ENCODE data around the gene PPP1R17. TPM values are rescaled to one million over a fixed set of nuclear protein-coding genes. Genes with fewer than 3 reads are reported as not detected.

The PPP1R17 gene
- total RNA-seq, result not detected in 2 replicates

- no peak for DNase-seq (ENCODE audit: low read depth)
These were observed at the start of gene PPP1R17 for GRCh38 chr7:31687024-31687748. TSS of gene PPP1R17 (plus strand) at chr7:31687215. CDS start at chr7:31692442, 5,227 bp downstream.

- no peak for DNase-seq (ENCODE audit: low read depth)
These were observed 46.6 kb upstream of the PPP1R17 start for GRCh38 chr7:31640381-31640780.

GRCh38 chr7:31642681-31643115, 44.3 kb upstream of the PPP1R17 start:
- no peak for DNase-seq (ENCODE audit: low read depth)

GRCh38 chr7:31646942-31647341, 40.1 kb upstream of the PPP1R17 start:
- no peak for DNase-seq (ENCODE audit: low read depth)

- no peak for DNase-seq (ENCODE audit: low read depth)
These were observed 39.5 kb upstream of the PPP1R17 start for GRCh38 chr7:31647511-31647910.

GRCh38 chr7:31648288-31648687, 38.7 kb upstream of the PPP1R17 start:
- no peak for DNase-seq (ENCODE audit: low read depth)

GRCh38 chr7:31648880-31649279, 38.1 kb upstream of the PPP1R17 start:
- no peak for DNase-seq (ENCODE audit: low read depth)

GRCh38 chr7:31651234-31652062, 35.6 kb upstream of the PPP1R17 start:
- DNase-seq (ENCODE audit: low read depth), result no peak

GRCh38 chr7:31652063-31652326, 35.0 kb upstream of the PPP1R17 start:
- no peak for DNase-seq (ENCODE audit: low read depth)

GRCh38 chr7:31663072-31663471, 23.9 kb upstream of the PPP1R17 start:
- DNase-seq (ENCODE audit: low read depth), result no peak

- DNase-seq (ENCODE audit: low read depth), result no peak
These were observed 22.1 kb upstream of the PPP1R17 start for GRCh38 chr7:31664890-31665289.

GRCh38 chr7:31665546-31665945, 21.5 kb upstream of the PPP1R17 start:
- DNase-seq (ENCODE audit: low read depth), result no peak

- DNase-seq (ENCODE audit: low read depth), result no peak
These were observed 17.6 kb upstream of the PPP1R17 start for GRCh38 chr7:31669461-31669860.

- no peak for DNase-seq (ENCODE audit: low read depth)
These were observed 7.3 kb upstream of the PPP1R17 start for GRCh38 chr7:31679574-31680305.

GRCh38 chr7:31683445-31684225, 3.4 kb upstream of the PPP1R17 start:
- no peak for DNase-seq (ENCODE audit: low read depth)

- no peak for DNase-seq (ENCODE audit: low read depth)
These were observed 1.4 kb downstream of the PPP1R17 start for GRCh38 chr7:31688372-31688771.

- DNase-seq (ENCODE audit: low read depth), result no peak
These were observed 2.0 kb downstream of the PPP1R17 start for GRCh38 chr7:31688996-31689395.

- no peak for DNase-seq (ENCODE audit: low read depth)
These were observed 3.9 kb downstream of the PPP1R17 start for GRCh38 chr7:31690935-31691334.

- no peak for DNase-seq (ENCODE audit: low read depth)
These were observed 5.4 kb downstream of the PPP1R17 start for GRCh38 chr7:31692451-31692850.

GRCh38 chr7:31692871-31693270, 5.9 kb downstream of the PPP1R17 start:
- DNase-seq (ENCODE audit: low read depth), result no peak

GRCh38 chr7:31695859-31696614, 9.0 kb downstream of the PPP1R17 start:
- DNase-seq (ENCODE audit: low read depth), result no peak
